Right ventricle myocardium inferior (tissue), 1 donor: Measurements from ENCODE around the gene ENAH. TPM values are rescaled to one million over a fixed set of nuclear protein-coding genes. Genes with fewer than 3 reads are reported as not detected.

Experiments used
- ATAC-seq: fragments of 200-7000 bp; cut with Tn5 transposase; one replicate; pipeline ENCODE4 v1.9.1; 2020; ENCODE audit warnings: mild to moderate bottlenecking, moderate library complexity
- DNase-seq: peaks from one replicate; pipeline ENCODE4 v3.0.0; 2021; ENCODE audit errors: missing footprints
- intact Hi-C: fragments of 100-400 bp; cut with DNase I; formaldehyde crosslinking; loops from one replicate; pipeline ENCODE4 v1.11.0; 2022
- total RNA-seq: library from RNA; stranded (reverse); fragmentation: NEBNext Ultra II Directional; extraction: Animal tissue kit (Norgen Biotek cat#: 25700); gene quantifications from one replicate; pipeline ENCODE4 v1.2.1, GENCODE V29; 2021
- donor health status: DM: no; HTN: yes; CAD: no; lungs with severe emphysema.

The ENAH gene
- total RNA-seq, 1 donor from 2014 or later = 80.0 TPM

DNA sequence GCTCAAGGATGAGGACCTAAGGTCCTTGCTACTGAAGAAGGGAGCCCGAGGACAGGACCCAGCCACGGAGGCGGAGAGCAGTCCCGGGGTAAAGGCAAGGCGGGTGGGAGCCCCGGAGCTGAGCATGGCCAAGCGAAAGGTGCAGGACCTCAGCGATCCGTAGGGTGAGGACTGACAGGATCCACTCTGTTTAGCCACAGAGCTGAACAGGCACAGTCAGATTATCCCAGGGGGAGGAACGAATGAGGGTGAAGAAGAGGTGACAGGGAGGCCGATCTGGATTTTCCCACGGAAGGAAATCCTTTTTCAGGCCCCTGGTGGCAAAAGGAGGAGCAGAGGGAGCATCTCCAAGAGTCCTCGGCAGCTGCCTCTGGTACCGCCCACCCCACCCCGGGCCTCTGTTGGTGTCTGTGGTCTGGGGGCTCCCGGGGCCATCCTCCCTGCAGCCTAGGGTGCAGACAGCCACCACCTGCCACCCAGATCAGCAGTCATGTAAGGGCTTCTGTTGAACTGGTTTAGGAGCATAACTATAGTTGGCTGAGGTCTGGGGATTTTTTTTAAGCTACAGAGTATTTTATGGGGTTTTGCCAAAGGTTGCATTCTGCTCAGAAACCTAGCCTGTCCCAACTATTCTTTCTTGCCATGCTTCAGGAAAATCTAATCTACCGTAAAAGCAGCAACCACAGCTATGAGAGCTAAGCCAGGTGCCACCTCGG lies 192.7 kb downstream of the ENAH start:
- ATAC-seq (no peak), DNase-seq (no peak)
- intact Hi-C loops = no loop called here

GRCh38 chr1:225458222-225458631 lies 194.7 kb downstream of the ENAH start:
- no peak for ATAC-seq
- intact Hi-C loops = no loop called here
- no peak for DNase-seq

DNA sequence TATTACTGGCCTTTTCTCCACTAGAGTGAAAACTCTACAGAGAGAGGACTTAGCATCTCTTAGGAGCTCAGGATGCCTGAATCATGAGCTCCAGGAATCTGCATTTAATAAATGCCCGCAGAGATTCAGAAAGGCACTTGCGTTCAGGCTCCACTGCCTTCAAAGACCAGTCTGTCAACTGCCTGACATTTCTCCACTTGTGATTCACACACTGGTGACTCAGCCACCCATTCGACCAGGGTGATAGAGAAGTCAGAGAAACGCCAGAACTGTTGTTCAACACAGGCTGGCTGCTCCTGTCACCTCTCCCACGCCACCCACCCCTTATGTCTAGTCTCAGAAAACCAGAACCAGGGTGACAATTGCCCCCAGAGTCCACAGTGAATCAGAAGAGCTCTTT lies 198.2 kb downstream of the ENAH start:
- ATAC-seq (no peak), DNase-seq (no peak)
- intact Hi-C loops = no loop called here

DNA sequence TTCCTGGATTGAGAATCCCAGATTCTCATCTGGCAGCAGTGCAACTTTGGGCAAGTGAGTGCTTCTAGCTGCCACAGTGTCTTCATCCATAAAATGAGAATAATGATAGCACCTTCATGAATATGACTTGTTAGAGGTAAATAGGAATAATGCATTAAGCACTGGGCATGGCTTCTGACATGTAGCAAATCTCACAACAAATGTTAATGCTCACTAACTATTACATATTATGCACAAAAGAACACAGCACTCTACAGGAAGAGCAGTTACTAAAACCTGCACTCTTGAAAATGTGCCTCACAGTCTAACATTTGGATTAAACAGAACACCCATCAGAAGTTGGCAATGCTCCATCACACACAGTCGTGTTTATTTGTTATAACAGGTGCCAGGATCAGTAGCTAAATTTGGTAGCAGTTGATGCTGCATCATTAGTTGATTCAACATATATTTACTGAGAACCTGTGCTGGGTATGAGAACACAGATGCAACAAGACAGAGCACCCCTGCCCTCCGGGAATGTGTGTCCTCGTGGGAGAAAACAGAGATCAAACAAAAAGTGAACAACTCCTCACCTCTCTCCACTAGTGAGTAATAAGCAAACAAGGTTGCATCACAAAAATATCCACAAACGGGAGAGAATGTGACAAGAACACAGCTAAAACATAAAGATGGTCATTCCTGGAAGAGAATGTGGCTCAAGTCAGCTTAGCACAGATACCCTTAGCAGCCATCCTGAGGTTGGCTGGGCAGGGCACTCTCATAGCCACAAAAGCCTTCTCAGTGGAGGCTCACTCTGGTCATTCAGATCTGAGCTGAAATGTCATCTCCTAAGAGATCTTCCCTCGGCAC lies 198.9 kb downstream of the ENAH start:
- intact Hi-C loops = no loop called here
- ATAC-seq = no peak
- no peak for DNase-seq

- DNase-seq (no peak), ATAC-seq (no peak)
- intact Hi-C loops = no loop called here
These were observed 200.9 kb downstream of the ENAH start for GRCh38 chr1:225451840-225452515.

DNA sequence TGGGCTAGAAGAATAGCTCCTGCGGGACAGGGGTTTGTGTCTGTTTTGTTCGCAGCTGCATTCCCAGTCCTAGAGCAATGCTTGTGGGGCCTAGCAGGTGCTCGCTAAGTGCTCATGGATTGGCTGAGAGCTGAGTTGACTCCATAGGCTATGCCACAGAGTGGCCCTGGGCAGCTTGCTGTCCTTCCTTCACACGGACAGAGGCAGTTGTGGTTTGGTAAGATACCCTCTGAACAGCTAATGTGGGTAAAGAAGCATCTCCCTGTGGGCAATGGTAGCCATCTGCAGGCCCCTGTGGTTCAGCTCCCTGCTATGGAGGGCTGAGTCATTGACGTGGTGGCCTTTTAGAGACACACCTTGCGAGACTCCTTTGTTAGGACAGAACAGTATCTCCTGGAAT lies 201.6 kb downstream of the ENAH start:
- intact Hi-C loops = no loop called here
- ATAC-seq (no peak), DNase-seq (no peak)

GRCh38 chr1:225450491-225451191 lies 202.3 kb downstream of the ENAH start:
- peak; percentile 52 for ATAC-seq

GRCh38 chr1:225449774-225450173 lies 203.1 kb downstream of the ENAH start:
- ATAC-seq (no peak), DNase-seq (no peak)
- intact Hi-C loops = no loop called here

More at GRCh38 chr1:225450491-225451191, 202.3 kb downstream of the ENAH start:
- DNase-seq = peak; percentile 80
- intact Hi-C loops = no loop called here

- no peak for ATAC-seq
- intact Hi-C loops = no loop called here
- no peak for DNase-seq
These were observed 203.7 kb downstream of the ENAH start for GRCh38 chr1:225449261-225449660.

GRCh38 chr1:225448146-225448805 lies 204.6 kb downstream of the ENAH start:
- no peak for ATAC-seq
- intact Hi-C loops = no loop called here

DNA sequence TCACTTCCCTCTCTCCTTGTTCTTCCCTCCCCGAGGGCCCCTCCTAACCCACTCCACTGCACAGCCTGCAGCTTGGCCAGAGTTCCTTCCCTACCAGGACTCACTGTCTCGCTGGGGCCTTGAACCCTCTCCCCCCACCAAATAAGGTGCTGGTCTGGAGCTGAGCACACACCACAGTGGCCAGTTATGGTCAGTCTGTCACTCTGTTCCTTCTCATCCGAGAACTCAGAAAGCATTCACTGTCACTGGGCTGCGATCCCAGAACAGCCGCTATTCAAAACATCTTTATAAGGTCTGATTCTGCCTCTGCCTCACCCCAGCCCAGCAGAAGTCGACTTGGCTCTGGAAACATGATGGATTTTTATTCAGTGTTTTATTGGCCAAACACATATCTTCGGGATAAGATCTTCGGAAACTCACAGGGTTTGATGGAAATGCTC lies 205.3 kb downstream of the ENAH start:
- DNase-seq (no peak), ATAC-seq (peak; percentile 35)
- intact Hi-C loops = no loop called here

More at GRCh38 chr1:225448146-225448805, 204.6 kb downstream of the ENAH start:
- DNase-seq = no peak

- ATAC-seq = no peak
- no peak for DNase-seq
- intact Hi-C loops = no loop called here
These were observed 205.8 kb downstream of the ENAH start for GRCh38 chr1:225446981-225447615.

DNA sequence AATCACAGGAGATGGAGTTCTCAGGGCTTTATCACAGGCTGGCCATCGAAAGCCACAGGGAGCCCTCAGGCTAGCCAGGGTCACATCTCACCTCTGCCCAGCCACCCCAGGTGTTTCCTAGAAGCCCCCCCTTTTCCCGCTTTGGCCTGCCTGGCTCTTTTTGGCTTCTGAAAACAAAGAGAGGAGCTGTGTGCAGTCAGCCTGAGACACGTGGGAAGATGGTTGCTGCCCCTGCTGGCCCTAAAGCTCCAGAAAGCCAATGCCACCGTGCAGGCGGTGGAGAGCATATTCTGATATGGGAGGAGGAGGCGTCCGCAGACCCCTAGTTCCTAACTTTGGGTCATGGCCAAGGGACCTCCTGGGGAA lies 206.3 kb downstream of the ENAH start:
- intact Hi-C loops = no loop called here

GRCh38 chr1:225445639-225446594 lies 207.0 kb downstream of the ENAH start:
- DNase-seq (no peak), ATAC-seq (no peak)
- intact Hi-C loops = no loop called here

More for the DNA sequence above, 206.3 kb downstream of the ENAH start:
- DNase-seq (no peak), ATAC-seq (no peak)

- ATAC-seq (no peak), DNase-seq (no peak)
- intact Hi-C loops = no loop called here
These were observed 210.8 kb downstream of the ENAH start for GRCh38 chr1:225442123-225442505.

GRCh38 chr1:225441314-225442122 lies 211.4 kb downstream of the ENAH start:
- no peak for DNase-seq
- intact Hi-C loops = no loop called here
- ATAC-seq = no peak
